GM21717 (cell line): ENCODE measurements around the gene MREG.

Source experiments
- ATAC-seq: cut with Tn5 transposase; IDR thresholded peaks from one replicate; pipeline ENCODE4 v1.9.1; 2021; ENCODE audit warnings: mild to moderate bottlenecking, moderate library complexity; ENCODE audit not compliant: unreplicated experiment

The MREG gene

GRCh38 chr2:215921895-215922294 lies 91.5 kb downstream of the MREG start:
- ATAC-seq, result no peak

DNA sequence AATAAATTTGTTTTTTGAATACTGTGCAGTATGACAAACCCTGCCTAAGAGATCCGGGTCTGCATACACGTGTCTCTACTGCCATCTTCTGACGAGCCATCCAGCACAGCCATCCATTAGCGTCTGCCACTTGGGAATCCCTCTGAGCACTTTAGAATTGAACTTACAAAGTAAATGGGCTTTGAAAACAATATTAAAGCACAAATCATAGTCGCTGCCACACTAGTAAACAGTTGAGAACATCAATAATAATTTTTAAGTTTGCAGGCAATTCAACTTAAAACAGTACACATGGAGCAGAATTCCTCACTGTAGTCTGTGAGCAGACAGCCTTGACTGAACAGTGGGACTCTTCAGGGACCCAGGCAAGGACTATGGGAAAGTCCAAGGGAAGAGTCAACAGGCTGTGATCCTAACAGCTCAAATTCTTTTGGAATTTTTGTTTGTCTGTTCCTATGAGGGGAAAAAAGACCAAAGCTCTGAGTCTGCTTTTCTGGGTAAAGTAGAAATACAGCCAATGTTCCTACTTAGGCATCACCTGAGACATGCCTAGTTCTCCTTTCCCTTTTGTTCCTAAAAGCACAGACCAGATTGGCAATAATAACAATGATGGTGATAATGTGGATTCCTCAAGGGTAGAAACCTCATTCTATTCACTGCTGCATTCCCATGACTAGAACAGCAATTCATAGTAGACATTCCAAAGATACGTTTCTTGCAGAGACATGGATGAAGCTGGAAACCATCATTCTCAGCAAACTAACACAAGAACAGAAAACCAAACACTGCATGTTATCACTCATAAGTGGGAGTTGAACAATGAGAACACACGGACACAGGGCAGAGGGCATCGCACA lies 92.9 kb downstream of the MREG start:
- ATAC-seq, result peak; percentile 50

- no peak for ATAC-seq
Observed at GRCh38 chr2:215919624-215920243, 93.6 kb downstream of the MREG start.

DNA sequence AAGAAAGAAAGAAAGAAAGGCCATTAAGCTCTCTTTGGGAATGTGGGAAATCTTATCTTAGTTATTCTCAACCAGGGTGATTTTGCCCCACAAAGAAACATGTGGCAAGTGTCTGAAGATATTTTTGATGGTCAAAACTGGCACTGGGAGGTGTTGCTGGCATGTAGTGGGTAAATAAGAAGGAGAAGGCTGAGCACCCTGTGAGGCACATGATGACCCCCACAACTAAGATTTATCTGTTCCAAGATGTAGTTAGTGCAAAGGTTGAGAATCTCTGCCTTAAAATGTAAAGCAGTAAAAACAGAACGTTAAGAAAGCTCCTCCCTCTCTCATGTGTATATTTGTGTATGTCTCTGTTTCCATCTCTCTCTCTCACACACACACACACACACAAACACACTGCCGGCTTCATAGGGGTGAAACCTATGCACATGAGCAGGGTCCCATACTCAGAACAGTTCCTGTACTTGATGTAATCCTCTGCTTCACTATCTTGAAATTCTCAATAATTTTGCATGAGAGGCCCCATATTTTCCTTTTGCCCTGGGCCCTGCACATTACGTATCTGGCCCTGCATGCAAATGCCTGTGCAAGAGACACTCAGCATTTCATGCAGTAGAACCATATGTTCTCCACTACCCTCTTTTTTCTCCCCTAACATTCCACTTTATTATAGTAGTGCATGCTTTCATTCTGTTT lies 94.3 kb downstream of the MREG start:
- no peak for ATAC-seq

- ATAC-seq, result peak; percentile 82
Observed at GRCh38 chr2:215917953-215918620, 95.3 kb downstream of the MREG start.

GRCh38 chr2:215915441-215915840 lies 97.9 kb downstream of the MREG start:
- no peak for ATAC-seq

- ATAC-seq, result no peak
Observed at GRCh38 chr2:215914777-215915165, 98.6 kb downstream of the MREG start.

GRCh38 chr2:215914054-215914776 lies 99.1 kb downstream of the MREG start:
- ATAC-seq, result no peak

GRCh38 chr2:215912299-215912842 lies 101.0 kb downstream of the MREG start:
- ATAC-seq, result no peak

- no peak for ATAC-seq
Observed at GRCh38 chr2:215911301-215912085, 101.9 kb downstream of the MREG start.

DNA sequence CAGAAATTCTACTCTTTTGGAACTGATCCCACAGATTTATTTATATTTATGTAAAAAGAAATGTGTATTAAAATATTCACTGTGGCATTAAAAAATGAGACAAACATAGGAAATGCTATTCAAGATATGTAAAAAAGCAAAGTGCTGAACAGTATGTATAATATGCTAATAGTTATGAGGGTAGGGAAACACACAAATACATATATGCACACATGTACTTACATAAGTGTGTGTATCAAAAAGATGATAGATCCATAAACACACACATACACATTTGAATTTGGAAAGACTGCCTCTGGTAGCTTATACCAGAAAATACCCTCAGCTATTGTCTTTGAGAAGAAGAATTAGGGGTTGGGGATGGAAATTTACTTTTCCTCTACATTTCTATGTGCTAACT lies 103.2 kb downstream of the MREG start:
- no peak for ATAC-seq

DNA sequence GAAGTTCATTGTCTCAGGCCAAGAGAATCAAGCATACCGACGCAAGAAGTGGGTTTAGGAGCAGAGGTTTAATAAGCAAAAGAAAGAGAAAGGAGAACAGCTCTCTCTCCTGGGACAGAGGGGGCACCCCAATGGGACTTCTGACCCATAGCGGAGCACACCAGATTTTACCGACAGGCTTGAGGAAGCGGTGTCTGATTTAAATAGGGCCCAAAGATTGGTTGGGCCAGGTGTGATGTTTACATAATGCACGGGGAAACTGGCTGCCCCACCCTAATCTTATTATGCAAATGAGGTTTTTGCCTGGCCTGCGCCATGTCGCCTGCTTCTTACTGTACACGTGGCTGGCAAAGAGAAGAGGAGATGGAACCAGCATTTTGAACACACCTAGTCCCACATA lies 106.2 kb downstream of the MREG start:
- no peak for ATAC-seq

- no peak for ATAC-seq
Observed at GRCh38 chr2:215906458-215906857, 106.9 kb downstream of the MREG start.

- no peak for ATAC-seq
Observed at GRCh38 chr2:215905691-215906090, 107.7 kb downstream of the MREG start.

- ATAC-seq, result no peak
Observed at GRCh38 chr2:215904101-215904500, 109.2 kb downstream of the MREG start.

DNA sequence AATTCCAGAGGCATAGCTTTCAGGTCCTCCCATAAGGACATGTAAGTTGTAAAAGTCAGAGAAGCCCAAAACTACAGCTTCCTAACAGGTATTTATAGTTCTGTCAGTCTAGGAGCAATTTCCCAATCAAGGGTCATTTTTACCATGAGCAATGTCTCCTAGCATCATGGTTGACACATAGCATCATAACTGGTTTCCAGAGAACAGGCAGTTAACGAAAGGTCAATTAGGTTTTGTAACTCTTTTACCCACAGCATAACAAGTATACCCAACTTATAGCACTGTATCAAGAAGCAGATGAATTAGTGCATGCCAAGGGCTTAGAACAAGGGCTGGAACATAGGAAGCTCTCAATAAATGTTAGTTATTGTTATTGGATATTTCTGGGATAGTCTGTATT lies 110.1 kb downstream of the MREG start:
- ATAC-seq, result no peak

- no peak for ATAC-seq
Observed at GRCh38 chr2:215901796-215902195, 111.6 kb downstream of the MREG start.

DNA sequence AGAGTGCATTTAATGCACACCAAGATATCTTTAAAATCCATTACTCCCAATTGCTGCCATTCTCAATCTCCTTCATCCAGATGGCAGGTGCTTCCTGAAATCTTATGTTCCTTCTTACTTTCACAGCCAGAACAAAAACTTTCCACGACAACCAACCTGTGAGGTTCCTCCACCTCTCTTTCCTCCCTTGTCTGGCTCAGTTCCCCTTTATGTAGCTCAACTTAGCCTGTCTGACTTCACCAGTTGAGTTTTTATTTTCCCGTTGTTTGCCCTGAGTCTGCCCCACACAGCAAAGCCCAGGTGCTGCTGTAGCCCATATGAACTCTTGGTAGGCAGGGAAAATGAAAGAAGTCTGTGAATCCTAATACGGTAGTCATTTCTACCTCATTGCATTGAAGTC lies 112.5 kb downstream of the MREG start:
- peak; percentile 91 for ATAC-seq

GRCh38 chr2:215900203-215900611 lies 113.1 kb downstream of the MREG start:
- ATAC-seq, result no peak
